Right renal cortex interstitium (tissue), 3 donors: ENCODE data around the gene UCK1. TPM values are rescaled to one million over a fixed set of nuclear protein-coding genes. Genes with fewer than 3 reads are reported as not detected.
A peak's percentile ranks its signal among the peaks of the same experiment; 100 is the strongest.

Experiments used
- DNase-seq, 3 donors: peaks; one replicate each; pipeline ENCODE4 v3.0.0-alpha.2; 2013; ENCODE audit warnings: low read depth in 3 of 3, low spot score in 2 of 3
- polyA plus RNA-seq, 3 donors: library from polyadenylated mRNA; unstranded; fragments of 120-200 nt; gene quantifications; one replicate each; pipeline ENCODE4 v1.2.1, GENCODE V29; 2013; ENCODE audit not compliant: insufficient read length in 3 of 3

UCK1 gene
- polyA plus RNA-seq, 3 donors, result 36.3 to 43.6 (median 39.2) TPM

GRCh38 chr9:131478421-131478868, 52.6 kb downstream of the UCK1 start:
- peak; percentile 8 to 39 (median 39) for DNase-seq

- DNase-seq, result no peak
These were observed 53.1 kb downstream of the UCK1 start for GRCh38 chr9:131477816-131478419.

- DNase-seq, result no peak
These were observed 53.7 kb downstream of the UCK1 start for GRCh38 chr9:131477367-131477766.

GRCh38 chr9:131476777-131477345, 54.2 kb downstream of the UCK1 start:
- no peak for DNase-seq

DNA sequence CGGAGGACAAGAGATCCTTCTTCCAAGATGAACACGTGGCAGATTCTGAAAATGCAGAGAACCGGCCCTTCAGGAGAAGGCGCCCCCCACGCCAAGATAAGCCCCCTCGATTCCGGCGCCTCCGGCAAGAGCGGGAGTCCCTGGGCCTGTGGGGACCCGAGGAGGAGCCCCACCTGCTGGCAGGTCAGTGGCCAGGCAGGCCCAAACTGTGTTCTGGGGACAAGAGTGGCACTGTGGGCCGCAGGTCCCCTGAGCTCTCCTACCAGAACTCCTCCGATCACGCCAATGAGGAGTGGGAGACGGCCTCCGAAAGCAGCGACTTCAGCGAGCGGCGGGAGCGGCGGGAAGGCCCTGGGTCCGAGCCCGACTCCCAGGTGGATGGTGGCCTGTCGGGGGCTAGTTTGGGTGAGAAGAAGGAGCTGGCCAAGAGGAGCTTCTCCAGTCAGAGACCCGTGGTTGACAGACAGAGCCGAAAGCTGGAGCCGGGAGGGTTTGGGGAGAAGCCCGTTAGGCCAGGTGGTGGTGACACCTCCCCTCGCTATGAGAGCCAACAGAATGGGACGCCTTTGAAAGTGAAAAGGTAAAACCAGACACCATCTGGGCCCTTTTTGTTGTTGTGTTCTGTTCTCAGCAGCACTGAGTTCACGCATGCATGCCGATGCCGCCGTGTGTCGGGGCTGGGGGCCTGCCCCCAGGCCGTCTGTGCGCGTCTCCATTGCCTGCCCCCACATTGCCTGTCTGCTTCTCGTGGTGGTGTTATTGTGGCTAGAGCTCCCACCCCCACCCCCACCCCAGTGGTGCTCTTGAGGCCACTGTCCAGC, 54.9 kb downstream of the UCK1 start:
- DNase-seq, result no peak

GRCh38 chr9:131475111-131475955, 55.7 kb downstream of the UCK1 start:
- DNase-seq, result no peak

- no peak for DNase-seq
These were observed 56.4 kb downstream of the UCK1 start for GRCh38 chr9:131474711-131475110.

- DNase-seq, result no peak
These were observed 57.2 kb downstream of the UCK1 start for GRCh38 chr9:131473891-131474290.

Other genes with a start within 250 kb of the UCK1 start
- 1 to 10 TPM; 1.9 to 2.5 (median 2.0) TPM for gene PLPP7, start 241.5 kb downstream of the UCK1 start, polyA plus RNA-seq
- gene PRRC2B, start 137.2 kb downstream of the UCK1 start, polyA plus RNA-seq, result 100 to 1,000 TPM; 153 to 162 (median 161) TPM
- gene POMT1, start 28.3 kb downstream of the UCK1 start, polyA plus RNA-seq, result 10 to 100 TPM; 31.4 to 32.7 (median 31.9) TPM
- 1 to 10 TPM in 1 of 3 donors, under 1 TPM in 2; 0.25 to 1.0 (median 0.72) TPM for gene PRRT1B, start 14.3 kb upstream of the UCK1 start, polyA plus RNA-seq
- gene RAPGEF1, start 208.8 kb upstream of the UCK1 start, polyA plus RNA-seq, result 10 to 100 TPM; 37.4 to 41.3 (median 38.2) TPM